Measurements from ENCODE around the gene PRSS16.
"Not testable (repeated sequence)": the region's sequence is repeated elsewhere in the genome, so short reads cannot be mapped to it uniquely, and the experiment has no call there.

The PRSS16 gene, protein sequence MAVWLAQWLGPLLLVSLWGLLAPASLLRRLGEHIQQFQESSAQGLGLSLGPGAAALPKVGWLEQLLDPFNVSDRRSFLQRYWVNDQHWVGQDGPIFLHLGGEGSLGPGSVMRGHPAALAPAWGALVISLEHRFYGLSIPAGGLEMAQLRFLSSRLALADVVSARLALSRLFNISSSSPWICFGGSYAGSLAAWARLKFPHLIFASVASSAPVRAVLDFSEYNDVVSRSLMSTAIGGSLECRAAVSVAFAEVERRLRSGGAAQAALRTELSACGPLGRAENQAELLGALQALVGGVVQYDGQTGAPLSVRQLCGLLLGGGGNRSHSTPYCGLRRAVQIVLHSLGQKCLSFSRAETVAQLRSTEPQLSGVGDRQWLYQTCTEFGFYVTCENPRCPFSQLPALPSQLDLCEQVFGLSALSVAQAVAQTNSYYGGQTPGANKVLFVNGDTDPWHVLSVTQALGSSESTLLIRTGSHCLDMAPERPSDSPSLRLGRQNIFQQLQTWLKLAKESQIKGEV

DNA sequence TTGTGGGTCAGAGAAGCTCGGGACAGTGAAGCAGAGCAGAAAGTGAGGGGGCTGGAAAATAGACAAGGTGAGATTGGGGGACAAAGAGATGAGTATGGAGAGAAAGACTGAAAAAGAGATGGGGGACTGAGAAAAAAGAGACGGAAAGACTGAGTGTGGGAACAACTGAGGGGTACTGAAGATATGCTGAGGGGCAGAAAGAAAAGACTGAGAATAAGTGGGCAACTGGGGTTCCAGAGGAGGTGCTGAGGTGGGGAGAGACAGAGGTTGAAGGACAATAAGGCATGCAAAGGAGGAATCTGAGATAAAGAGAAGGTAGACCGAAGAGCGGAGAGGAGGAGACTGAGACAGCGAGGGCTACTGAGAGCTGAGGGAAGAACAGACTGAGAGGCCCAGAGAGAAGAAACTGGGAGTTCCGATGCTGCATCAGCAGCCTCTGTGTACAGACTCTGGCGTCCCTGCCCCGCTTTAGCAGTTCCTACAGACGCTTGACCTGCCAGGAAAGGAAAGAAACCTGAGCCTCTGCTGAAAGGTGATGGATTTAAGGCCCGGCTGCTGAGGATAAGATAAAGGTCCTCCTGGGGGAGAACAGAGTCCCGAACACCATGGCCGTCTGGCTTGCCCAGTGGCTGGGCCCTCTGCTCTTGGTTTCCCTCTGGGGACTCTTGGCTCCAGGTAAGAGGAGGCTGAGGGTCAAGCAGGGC, at the start of gene PRSS16:
PRSS16 (plus strand) TSS at position 569 of the 704 bp plus-strand sequence; CDS start at position 606, 37 bp downstream.
- no peak for DNase-seq

DNA sequence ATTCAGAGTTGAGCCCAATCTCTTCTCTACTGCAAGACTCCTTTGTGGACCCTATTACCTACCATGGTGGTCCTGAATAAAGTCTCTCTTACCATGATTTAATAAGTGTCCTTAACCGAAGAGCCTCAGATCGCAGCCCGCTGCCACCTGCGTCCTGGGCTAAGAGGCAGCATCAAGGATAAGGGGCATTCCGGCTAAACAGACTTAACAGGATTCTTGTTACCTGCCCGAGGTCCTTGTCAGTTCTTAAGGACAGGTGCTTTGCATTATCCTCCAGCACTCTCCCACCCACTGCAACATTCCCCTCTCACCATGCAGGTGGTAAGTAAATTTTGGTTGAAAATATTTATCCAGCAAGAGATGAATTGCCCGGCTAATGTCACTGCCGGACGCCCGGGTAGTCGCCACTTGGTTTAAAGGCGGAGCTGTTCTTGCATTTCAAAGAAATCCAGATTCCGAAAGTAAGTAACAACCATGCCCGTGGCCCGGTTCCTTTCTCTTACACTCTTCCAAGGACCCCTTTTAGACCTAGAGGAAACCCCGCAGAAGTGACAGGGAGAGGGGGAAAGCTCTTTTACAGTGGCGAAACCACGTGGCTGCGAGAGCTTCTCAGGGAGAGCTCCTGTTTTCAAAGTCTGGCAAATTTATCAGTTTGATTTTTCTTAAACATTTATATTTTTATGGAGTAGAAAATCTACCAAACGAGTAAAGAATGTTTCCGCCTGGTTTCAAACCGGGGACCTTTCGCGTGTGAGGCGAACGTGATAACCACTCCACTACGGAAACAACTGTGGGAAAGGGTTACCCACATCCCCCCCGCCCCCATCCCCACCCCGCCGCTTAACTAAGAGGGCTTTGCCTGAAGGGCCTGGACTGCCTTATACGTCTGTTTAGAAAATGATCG, 41.9 kb upstream of the PRSS16 start:
- DNase-seq, result peak; percentile 82

DNA sequence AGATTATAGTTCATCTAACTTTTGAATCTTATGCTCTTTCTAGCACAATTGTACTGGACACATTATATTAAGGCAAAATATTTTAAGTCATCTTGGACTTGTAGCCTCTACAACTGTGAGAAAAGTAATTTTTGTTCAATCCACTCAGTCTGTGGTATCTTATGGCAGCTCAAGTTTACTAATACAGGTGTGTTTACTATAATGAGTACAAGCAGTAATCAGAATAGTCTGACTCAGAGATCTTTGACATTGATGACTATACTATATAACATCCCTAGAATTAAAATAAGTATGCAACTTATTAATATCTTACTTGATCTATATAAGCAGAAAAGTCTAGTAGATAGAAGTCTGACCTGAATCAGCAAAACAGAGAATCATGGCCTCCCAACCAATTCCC, 40.7 kb upstream of the PRSS16 start:
- no peak for DNase-seq

DNA sequence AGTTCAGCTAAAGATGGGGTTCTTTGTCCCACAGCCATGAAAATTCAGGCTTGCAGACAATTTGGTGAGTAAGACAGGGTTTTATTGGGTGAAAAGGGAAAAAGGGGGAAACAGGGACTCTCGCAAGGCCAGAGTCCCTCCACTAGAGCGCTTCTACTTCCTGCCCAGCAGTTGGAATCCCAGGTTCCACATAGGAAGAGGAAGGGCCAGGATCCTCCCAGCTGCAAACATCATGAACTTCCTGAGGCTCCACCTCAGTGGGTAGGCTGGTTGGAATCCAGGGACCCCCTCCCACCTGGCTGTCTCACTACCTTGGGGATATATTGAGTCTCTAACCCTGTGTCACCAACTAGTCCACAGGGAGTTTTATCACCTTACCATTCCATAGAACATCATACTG, 39.5 kb upstream of the PRSS16 start:
- no peak for DNase-seq

DNA sequence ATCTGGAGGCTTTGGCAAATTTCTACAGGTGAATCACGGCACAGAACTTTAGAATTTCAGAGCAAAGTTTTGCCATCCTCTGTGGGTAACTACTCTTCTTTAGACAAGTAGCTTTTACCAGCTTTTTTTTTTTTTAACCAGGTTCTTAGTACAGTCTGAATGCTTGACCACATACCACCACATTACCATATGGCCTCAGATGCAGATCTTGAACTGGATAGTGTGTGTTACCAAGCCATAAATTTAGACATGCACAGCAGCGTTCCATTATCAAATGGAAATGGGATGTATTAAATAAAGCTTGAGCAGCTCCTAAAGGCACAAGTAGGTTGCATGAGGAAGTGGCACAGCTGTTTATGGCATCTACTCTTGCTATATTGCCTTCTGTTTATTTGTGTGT, 38.3 kb upstream of the PRSS16 start:
- DNase-seq, result peak; percentile 38

DNA sequence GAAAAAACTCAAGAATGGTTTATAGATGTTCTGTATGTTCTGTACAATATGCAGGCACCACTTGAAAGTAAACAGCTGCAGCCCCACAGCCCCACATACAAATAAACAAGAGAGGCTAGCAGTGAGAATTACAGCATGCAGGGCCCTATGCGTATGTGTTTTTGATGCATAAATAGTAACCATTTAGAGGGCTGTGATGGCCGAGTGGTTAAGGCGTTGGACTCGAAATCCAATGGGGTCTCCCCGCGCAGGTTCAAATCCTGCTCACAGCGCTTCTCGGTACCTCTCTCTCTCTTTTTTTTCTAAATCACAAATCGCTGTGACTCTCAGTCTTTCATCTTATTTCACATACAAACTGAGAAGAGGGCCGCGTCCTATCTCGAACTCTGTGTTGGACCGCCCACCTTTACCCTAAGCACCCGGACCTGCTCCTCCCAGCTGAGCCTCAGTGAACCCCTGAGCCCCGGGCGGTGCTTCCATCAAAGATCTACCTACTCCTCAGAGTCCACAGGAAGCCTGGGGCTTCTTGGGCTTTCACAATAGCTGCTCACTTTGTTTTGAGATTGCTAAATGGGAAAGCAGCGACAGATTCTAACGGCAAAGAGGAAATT, 37.7 kb upstream of the PRSS16 start:
- peak; percentile 65 for DNase-seq

DNA sequence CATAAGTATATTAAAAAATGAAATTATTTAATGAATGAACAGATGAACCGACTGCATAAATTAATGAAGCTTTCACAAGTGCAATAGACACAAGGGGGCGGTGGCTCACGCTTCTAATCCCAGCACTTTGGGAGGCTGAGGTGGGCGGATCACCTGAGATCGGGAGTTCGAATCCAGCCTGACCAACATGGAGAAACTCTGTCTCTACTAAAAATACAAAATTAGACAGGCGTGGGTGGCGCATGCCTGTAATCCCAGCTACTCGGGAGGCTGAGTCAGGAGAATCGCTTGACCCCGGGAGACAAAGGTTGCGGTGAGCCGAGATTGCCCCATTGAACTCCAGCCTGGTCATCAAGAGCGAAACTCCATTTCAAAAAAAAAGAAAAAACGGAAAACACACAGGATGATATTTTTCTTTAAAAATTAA, 34.4 kb upstream of the PRSS16 start:
- DNase-seq, result peak; percentile 54

DNA sequence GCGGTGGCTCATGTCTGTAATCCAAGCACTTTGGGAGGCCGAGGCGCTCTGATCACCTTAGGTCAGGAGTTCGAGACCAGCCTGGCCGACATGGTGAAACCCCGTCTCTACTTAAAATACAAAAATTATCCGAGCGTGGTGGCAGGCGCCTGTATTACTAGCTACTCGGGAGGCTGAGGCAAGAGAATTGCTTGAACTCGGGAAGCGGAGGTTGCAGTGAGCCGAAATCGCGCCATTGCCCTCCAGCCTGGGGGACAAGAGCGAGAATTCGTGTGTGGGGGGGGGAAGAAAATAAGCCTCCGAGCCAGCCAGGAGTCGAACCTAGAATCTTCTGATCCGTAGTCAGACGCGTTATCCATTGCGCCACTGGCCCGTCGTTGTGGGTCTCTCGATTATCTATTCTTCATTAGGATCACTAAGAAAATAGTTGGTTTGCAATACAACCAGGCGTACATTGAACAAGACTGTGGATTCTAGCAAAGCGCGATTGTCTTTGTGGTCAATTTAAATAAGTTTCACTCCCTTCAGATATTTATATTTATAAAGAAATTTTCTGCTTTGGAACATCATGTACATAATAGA, 33.9 kb upstream of the PRSS16 start:
- peak; percentile 83 for DNase-seq

DNA sequence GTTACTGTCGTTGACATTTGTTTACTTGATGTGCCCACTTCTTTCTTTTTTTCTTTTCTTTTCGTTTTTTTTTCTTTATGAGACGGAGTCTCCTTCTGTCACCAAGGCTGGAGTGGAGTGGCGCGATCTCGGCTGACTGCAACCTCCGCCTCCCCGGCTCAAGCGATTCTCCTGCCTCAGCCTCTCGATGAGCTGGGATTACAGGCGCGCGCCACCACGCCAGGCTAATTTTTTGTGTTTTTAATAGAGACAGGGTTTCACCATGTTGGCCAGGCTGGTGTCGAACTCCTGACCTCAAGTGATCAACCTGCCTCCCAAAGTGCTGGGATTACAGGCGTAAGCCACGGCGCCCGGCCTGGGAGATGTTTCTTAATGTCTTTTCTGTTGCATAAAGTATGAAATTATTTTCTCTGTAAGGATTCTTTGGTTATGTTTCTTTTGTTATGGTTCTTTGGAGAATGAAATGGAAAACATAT, 33.3 kb upstream of the PRSS16 start:
- peak; percentile 63 for DNase-seq

DNA sequence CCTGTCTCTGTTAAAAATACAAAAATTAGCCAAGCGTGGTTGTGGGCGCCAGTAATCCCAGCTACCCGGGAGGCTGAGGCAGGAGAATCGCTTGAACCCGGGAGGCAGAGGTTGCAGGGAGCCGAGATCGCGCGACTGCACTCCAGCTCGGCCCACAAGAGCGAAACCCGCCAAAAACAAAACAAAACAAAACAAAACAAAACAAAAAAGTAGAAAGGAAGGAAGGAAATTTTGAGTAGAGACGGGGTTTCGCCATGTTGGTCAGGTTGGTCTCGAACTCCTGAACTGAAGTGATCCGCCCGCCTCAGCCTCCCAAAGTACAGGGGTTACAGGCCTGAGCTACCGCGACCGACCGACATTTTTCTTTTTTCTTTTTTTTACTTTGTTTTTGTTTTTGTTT, 30.6 kb upstream of the PRSS16 start:
- no peak for DNase-seq

DNA sequence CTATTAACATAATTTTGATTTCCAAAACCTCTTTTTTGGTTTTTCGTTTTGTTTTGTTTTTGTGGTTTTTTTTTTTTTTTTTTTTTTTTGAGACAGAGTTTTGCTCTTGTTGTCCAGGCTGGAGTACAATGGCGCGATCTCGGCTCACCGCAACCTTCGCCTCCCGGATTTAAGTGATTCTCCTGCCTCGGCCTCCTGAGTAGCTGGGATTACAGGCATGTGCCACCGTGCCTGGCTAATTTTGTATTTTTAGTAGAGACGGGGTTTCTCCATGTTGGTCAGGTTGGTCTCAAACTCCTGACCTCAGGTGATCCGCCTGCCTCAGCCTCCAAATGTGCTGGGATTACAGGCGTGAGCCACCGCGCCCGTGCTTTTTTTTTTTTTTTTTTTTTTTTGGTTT, 24.5 kb upstream of the PRSS16 start:
- not testable (repeated sequence) for DNase-seq

DNA sequence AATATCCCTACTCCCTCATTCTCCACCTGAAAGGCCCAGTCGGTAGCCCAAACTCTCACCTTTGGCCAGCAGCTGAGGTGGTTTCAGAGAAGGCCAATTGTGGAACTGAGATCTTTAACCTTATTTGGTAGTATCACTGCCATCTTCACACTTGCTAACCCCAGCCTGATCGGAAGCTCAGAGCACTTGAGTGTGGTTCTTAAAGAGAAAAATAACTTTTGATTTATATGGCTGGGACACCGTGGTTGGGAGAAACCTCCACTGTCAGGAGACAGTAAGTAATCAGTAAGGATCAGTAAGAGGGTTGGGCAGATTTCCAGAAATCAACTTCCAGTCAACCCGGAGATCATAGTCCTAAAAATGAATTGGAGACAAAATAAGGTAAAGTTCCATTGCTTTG, 22.8 kb upstream of the PRSS16 start:
- DNase-seq, result no peak

DNA sequence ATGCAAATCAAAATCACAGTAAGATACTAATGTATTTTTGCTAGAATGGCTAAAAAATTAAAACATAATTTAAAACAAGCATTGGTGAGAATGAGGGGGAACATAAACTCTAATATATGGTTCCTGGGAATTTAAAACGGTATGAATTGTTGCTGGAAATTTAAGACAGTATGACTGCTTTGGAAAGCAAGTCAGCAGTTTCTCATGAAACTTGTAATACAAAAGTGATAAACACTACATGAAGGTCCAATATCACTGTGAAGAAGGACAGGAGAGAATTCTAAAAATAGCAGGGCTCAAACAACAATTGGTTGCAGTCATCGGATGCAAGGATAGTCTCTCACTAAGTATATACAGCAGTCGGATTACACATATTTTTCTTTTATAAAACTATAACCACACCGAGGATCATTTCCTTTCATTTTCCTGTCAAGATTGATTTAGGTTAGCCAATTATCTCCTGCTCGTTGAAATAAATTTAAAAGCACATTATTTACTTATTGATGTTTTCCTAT, 18.5 kb upstream of the PRSS16 start:
- no peak for DNase-seq

DNA sequence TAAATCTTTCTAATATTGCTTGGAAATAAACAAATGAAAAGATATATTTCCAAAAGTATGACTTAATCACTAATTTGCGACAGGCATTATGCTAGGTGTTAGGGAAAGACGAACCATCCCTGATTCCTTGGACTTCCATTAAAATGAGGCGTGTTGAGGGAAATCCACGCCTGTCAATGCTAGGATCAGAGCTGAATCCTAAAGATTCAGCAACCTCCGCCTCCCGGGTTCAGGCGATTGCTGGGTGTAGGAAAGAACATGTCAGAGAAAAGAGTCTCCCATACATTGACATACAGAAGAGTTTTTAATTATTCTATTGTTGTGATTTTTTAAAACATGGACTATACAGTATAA, 16.8 kb upstream of the PRSS16 start:
- DNase-seq, result no peak

DNA sequence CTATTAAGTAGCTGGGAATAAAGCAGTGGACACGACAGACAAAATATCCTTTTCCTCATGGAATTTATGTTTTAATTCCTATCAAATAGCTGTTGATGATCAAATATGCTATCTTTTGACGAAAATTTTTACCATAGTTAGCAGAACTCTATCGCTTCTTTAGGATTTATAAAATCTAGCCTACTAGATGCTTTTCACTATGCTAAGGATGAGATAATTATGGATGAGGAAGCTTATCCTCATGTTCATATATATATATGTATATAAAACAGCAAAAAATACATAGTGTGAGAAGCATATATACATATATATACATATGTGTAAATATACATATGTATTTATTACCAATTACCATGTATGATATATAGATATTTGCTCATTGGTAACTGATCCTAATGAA, 12.9 kb upstream of the PRSS16 start:
- no peak for DNase-seq

DNA sequence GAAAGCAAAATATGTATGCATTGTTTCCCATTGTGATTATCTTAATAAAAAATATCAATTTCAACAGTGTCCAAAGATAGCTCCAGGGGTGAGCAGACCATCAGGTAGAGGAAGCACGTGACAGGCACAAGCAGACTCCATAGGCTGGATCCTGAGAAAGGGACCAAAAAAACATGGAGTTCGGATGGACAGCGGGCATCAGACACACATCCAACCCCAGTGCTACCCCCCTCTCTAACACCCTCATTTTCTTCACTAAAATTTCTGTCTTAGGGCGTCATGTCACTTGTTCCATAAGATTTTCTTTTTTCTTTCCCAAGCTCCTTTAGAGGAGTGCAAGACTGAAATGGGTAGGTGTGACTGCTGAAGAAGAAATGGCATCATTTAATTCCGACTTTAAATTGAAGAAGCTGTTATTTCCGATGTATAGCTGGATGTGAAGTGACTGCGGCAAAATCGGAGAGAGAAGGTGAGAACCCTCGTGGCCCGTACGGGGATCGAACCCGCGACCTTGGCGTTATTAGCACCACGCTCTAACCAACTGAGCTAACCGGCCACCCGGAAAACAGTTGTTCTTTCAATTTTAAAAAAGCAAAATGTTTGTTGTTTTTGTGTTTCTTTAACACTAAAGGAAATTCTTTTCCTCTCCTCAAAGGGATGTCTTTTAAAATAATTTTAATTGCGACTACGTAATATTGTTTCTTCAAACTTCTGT, 10.3 kb upstream of the PRSS16 start:
- DNase-seq, result peak; percentile 95

DNA sequence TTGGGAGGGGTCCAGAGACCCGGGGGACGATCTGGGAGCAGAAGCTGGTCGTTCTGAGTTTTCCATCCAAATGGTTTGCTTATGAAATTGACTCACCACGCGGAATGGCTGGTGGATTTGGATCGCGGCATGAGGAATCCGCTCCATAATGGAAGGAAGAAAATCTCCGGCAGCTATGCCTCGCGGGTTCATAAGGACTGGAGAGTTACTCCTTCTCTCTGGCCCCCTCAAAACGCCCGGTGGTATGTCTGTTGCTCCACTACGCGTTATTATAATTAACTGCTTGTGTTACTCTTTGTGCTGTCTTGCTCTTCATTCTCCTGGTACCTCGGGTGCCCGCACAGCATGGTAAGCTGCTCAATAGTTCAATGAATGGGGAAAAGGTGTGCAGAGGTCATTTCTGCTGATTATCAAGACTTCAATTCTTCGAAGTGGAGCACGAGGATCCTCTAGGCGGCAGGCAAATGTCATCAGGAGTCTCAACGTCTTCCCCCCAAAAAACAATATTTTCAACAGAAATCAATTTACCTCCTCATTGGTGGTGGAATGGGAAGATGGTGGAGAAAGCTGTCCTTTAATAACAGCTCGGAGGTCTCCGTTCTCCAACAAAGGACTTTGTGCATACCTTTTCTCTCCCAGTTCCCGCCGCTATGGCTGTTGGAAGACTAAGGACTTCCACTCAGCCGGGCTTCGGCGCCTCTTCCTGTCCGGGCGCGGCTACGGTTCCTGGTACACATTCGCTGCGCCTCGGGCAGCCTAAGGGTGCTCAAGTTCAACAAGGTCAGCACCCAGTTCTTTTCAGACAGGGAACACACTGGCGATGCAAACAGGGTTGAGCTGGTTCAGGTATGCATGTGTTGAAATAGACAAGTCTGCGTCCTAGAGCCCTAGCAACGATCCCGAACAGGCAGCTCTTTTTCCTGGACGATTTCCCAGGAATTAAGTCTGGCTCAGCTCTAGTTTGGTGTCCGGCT, 9.2 kb upstream of the PRSS16 start:
- DNase-seq, result peak; percentile 53

DNA sequence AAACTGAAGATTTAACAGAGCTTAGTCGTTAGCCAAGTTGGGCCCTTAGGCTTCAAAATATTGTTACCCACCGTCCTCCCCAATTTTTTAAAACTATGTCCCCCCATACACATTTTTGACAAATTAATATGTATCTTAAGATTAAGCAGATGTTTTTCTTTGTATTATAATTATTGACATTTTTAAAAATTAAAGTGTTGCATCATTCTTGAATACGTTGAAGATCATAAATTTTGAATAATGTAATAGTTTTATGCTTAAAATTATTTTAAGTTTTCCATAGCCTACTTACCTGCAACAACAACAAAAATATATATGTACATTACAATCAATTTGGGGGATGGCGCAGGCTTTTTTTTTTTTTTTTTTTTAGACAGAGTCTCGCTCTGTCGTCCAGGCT, 8.2 kb upstream of the PRSS16 start:
- DNase-seq, result no peak

DNA sequence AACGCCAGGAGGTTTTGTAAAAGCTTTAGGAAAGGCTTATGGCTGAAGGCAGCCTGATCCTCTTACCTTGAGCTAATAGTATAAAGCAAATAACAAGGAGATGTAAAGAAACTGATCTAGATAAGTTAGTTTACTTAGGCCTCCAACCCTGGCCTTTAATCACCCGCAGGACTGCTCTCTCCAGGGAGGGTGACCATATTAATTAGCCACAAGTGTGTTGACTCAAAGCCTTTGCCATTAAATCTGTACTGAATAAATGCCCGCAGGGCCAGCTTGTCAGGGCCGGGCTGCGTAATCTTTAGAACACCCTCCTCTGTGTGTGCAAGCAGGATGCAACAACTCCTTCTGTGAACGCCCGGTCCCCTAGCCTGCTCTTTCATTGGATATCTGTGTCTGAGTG, 6.1 kb upstream of the PRSS16 start:
- DNase-seq, result no peak

All from OCI-M1 (cell line).